ENCODE measurements around the gene ZSCAN29.

ZSCAN29 gene

GRCh38 chr15:43318990-43319771, 51.7 kb downstream of the ZSCAN29 start:
- TF ChIP-seq GATA1 (IDR thresholded peaks at IDR 0.05; ENCODE audit: low read depth, low read length), result no peak
- TF ChIP-seq POLR2A (IDR thresholded peaks at IDR 0.05; ENCODE audit: low read length), result no peak
- no peak for DNase-seq

DNA sequence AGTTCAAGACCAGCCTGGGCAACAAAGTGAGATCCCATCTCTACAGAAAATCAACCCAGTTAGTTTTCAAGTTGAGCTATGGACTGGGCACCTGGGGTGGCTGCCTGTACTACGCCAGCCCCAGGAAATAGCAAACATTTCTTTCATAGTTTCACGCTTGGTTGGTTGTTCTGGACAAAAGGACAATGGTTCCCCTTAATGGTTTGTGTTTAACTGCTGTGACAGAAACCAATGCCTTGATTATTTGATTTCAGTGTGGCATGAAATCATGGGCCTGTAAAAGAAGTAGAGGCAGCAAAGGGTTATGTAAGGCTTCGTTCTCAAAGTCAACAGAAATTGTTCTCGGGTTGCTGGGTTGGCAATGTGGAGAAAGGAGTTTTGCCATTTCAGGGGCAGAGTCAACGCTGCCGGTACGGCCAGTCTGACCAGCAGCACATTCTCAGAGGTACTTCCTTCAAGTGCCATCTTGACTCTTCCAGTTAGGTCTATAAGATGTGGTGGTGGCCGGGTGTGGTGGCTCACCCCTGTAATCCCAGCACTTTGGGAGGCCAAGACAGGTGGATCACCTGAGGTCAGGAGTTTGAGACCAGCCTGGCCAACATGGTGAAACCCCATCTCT, 53.2 kb downstream of the ZSCAN29 start:
- no peak for DNase-seq
- TF ChIP-seq GATA1 (IDR thresholded peaks at IDR 0.05; ENCODE audit: low read depth, low read length) (no peak), POLR2A (IDR thresholded peaks at IDR 0.05; ENCODE audit: low read length) (no peak)

DNA sequence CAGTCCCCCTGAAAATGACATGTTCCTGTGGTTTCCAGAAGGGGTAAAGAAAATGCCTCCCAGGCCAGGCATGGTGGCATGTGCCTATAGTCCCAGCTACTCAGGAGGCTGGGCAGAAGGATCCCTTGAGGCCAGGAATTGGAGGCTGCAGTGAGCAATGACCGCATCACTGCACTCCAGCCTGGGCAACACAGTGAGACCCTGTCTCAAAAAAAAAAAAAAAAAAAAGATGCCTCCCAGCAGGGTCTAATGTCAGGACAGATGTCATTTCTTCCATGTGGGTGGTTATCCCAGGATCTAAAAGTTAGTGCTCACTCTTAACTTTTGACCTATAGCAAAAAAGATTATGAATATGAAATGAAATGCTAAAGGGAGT, 53.9 kb downstream of the ZSCAN29 start:
- no peak for TF ChIP-seq POLR2A (IDR thresholded peaks at IDR 0.05; ENCODE audit: low read length)
- no peak for TF ChIP-seq GATA1 (IDR thresholded peaks at IDR 0.05; ENCODE audit: low read depth, low read length)
- no peak for DNase-seq

- TF ChIP-seq POLR2A (IDR thresholded peaks at IDR 0.05; ENCODE audit: low read length) (no peak), GATA1 (IDR thresholded peaks at IDR 0.05; ENCODE audit: low read depth, low read length) (no peak)
- DNase-seq, result no peak
Observed at GRCh38 chr15:43316016-43316970, 54.5 kb downstream of the ZSCAN29 start.

DNA sequence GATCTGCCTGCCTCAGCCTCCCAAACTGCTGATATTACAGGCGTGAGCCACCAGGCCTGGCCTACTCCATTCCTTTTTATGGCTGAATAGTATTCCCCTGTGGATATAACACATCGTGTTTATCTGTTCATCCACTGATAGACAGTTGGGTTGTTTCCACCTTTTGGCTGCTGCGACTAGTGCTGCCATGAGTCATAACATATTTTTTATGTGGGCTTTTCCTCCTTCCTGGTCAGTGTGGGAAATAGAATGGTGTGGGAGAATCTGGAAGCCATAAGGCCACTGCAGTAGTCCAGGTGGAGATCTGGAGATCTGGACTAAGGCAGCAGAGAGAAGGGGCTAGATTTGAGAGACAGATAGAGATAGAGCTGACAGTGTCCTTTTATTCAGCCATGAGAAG, 56.7 kb downstream of the ZSCAN29 start:
- TF ChIP-seq GATA1 (IDR thresholded peaks at IDR 0.05; ENCODE audit: low read depth, low read length) (no peak), POLR2A (IDR thresholded peaks at IDR 0.05; ENCODE audit: low read length) (no peak)
- DNase-seq, result no peak

DNA sequence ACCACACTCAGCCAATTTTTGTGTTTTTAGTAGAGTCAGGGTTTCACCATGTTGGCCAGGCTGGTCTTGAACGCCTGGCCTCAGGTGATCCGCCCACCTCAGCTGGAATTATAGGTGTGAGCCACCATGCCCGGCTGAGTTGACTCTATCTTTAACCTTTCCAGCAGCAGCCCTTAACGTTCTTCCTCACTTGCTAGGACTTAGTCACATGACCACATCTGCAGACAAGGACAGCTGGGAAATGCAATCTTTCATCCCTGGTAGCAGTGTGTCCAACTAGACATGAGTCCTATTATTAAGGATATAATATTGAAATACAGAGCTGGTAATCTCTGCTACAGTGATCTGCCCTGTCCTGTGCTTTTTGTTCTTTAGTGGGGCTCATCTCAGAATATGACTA, 58.5 kb downstream of the ZSCAN29 start:
- DNase-seq, result no peak
- no peak for TF ChIP-seq POLR2A (IDR thresholded peaks at IDR 0.05; ENCODE audit: low read length)
- TF ChIP-seq GATA1 (IDR thresholded peaks at IDR 0.05; ENCODE audit: low read depth, low read length), result no peak
